DMS114 treated with DMSO at 0.1 percent for 48 hours (cell line): Measurements from ENCODE around the gene BRD2.

ENCODE experiments used
- DNase-seq: peaks from one replicate; lab custom pipeline; 2025; ENCODE audit not compliant: unreplicated experiment; lab: John Stamatoyannopoulos, UW

The BRD2 gene

DNA sequence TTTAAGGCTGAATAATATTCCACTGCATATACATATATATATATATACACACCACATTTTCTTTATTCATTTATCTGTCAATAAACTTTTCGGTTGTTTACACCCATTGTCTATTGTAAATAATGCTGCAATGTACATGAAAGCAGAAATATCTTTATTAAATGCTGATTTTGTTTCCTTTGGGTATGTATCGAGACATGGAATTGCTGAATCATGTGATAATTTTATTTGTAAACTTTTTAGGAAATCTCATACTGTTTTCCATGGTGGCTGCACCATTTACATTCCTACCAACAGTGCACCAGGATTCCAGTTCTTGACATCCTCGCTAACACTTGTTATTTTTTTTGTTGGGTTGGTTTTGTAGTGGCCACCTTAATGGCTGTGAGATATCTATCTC is 55.1 kb downstream of the BRD2 start:
- no peak for DNase-seq

GRCh38 chr6:33024521-33024920 is 56.1 kb downstream of the BRD2 start:
- no peak for DNase-seq

DNA sequence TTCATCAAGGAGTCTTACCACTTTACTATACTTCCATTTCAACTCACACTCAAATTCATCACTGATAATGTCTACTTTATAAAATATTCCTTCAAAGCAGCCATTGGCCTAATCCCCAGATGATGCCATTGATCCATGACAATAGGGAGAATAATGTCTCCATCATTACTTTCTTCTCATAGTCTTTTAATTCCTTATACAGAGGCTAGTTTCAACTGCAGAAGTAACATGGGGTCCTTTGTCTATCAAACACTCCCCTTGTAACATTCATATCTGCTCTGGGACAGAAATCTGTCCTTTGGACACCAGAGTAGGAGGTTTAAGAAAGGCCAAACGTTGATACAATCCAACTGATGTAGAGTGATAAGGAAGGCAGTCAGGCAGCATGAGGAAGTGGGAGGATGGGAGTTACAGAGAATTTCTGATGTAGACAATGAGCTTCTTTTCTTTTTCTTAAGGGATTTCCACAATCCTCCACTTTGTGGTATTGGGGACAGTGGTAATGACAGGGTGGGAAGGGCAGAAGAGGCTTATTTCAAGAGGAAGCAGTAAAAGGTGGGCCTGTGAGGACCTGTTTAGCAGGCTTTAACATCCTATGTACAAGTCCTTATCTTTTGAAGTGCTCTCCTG is 59.9 kb downstream of the BRD2 start:
- no peak for DNase-seq

DNA sequence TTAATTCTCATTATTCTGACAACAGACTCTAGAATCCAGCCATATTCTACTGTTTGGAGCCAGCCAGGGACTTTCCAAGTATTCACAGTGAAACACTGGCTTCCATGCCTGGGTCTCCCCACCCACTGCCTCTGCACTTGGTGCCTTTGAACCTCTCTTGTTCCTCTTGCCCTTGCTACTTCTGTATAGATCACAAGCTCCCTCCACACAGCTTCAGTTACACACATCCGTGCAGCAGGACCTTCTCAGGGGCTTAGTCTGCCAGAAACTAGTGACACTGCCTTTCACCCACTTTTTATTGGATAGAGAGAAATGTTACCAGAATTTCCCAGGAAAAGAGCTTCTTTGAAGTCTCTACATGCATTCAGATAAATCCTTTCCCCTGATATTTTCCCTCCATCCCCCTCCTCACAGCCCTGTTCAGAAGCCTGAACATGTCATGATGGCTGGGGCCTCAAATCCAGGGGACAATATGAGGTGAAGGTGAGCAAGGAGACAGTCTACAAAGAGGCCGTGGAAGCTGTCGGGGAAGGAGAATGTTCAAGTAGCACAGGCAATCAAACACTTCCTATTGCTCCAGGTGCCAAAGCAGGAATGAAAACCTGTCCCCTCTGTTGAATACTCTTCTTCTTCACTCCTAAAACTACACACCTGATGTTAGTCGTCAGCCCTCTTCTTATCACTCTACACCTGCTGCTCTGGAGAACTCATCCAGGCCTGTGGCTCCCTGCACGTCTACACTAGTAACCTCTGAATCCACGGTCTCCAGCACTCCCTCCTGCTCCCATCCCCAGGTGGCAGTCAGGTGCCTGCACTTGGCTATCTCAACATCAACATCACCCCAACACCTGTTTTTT is 61.2 kb downstream of the BRD2 start:
- DNase-seq = peak; percentile 26

DNA sequence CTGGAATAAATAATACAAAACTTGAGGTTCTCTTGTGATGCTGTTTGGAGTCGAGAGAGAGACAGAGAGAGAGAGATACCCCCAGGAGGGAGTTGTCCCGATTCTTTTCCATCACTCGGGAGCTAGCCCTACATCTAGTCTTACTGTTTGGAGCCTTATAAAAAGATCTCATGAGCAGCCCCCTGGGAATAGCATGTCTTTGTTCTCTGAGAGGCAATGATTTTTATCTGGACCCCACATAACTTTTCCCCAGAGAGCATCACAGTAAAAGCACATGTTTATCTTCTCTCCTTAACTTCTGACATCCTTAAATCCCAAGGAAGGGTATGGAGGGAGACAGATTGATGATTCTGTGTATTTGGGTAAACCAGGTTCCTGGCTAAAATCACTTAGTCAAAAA is 61.9 kb downstream of the BRD2 start:
- no peak for DNase-seq
